ENCODE results near the gene CHRNA3. TPM values are rescaled to one million over a fixed set of nuclear protein-coding genes. Genes with fewer than 3 reads are reported as not detected.
"Not testable (repeated sequence)": the region's sequence is repeated elsewhere in the genome, so short reads cannot be mapped to it uniquely, and the experiment has no call there.

The CHRNA3 gene
- total and polyA plus RNA-seq, 5 donors from 2014 or later = 0.13 to 0.52 TPM; not detected in 3

DNA sequence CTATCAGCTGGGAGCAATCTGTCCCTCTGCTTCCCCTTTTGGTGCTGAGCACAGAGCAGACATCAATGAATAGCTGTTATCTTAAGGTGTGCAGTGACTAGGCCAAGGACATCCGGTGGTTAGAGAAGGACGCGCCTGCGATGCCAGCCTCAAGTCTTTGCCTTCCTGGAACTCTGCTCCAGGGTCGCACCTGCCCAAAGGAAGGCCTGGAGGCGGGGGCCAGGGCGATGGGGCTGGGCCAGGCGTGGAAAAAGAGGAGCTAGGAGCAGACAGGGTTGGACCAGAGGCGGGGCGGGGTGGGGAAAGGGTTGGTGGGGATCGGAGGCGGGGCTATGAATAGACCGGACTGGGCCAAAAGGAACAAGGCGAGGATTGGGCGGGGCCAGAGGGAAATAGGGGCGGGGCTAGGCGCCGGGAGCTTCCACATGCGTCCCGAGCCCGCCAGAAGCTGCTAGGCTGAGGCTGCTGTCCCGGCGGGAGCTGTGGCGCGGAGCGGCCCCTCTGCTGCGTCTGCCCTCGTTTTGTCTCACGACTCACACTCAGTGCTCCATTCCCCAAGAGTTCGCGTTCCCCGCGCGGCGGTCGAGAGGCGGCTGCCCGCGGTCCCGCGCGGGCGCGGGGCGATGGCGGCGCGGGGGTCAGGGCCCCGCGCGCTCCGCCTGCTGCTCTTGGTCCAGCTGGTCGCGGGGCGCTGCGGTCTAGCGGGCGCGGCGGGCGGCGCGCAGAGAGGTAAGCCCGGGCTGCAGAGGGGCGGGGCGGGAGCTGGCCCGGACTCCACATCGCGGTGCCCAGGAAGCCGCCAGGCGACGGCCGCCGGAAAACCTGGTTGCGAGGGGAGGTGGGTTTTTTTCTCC, 55.5 kb downstream of the CHRNA3 start, which contains the start of gene CHRNA5:
TSS of gene CHRNA5 (plus strand) at position 424 of the 854 bp plus-strand sequence. CDS start at position 624, 200 bp downstream.
- H3K27ac ChIP-seq (ENCODE audit: insufficient read depth, low read length, poor library complexity, severe bottlenecking) = no peak within 1 kb of the TSS

GRCh38 chr15:78564743-78565096, 56.1 kb downstream of the CHRNA3 start:
- peak overlapping the region; percentile 81 to 97 (median 90) for H3K4me3 Mint-ChIP-seq

More for the DNA sequence above, 55.5 kb downstream of the CHRNA3 start, which contains the start of gene CHRNA5:
- H3K27me3 ChIP-seq (ENCODE audit: control insufficient read depth, insufficient read depth, low read length) = no peaks in the 10 kb centered on the region
- H3K27me3 Mint-ChIP-seq = peaks cover 16% of the 10 kb centered on the region
- H3K36me3 ChIP-seq (ENCODE audit: control insufficient read depth, insufficient read depth, low read length) = no peaks in the 10 kb centered on the region
- peak within 1 kb of the TSS; percentile 81 to 97 (median 90) for H3K4me3 Mint-ChIP-seq
- peaks cover 19% of the 10 kb centered on the region for H3K4me1 ChIP-seq (ENCODE audit: control insufficient read depth, insufficient read depth, low read length, poor library complexity, severe bottlenecking)
- H3K9me3 Mint-ChIP-seq = no peaks in the 10 kb centered on the region
- H3K4me3 ChIP-seq (ENCODE audit: low read depth, low read length) = peak within 1 kb of the TSS; percentile 87
- ATAC-seq (ENCODE audit: low read depth in 2 of 2) (peak; percentile 65 to 75), DNase-seq (peak; percentile 36 to 69 (median 66))
- H3K4me1 Mint-ChIP-seq = peaks cover 6 to 24% (median 18%) of the 10 kb centered on the region in 4 donors
- peak within 1 kb of the TSS; percentile 57 to 84 (median 78) for H3K27ac Mint-ChIP-seq
- H3K36me3 Mint-ChIP-seq = no peaks in the 10 kb centered on the region
- H3K9me3 ChIP-seq (ENCODE audit: control insufficient read depth in 2 of 2, low read length in 2 of 2) = no peaks in the 10 kb centered on the region

GRCh38 chr15:78563092-78563491, 57.7 kb downstream of the CHRNA3 start:
- H3K4me1 ChIP-seq (ENCODE audit: control insufficient read depth, insufficient read depth, low read length, poor library complexity, severe bottlenecking) = peaks cover 19% of the 10 kb centered on the region
- H3K9me3 ChIP-seq (ENCODE audit: control insufficient read depth in 2 of 2, low read length in 2 of 2) = no peaks in the 10 kb centered on the region
- ATAC-seq (ENCODE audit: low read depth in 2 of 2) (no peak), DNase-seq (no peak)
- Mint-ChIP-seq H3K36me3 (no peaks in the 10 kb centered on the region), H3K9me3 (no peaks in the 10 kb centered on the region), H3K4me1 (peaks cover 6 to 24% (median 18%) of the 10 kb centered on the region in 4 donors), H3K27ac (peak overlapping the region in 2 of 3 donors; percentile 8 to 62), H3K27me3 (peaks cover 19% of the 10 kb centered on the region), H3K4me3 (peak overlapping the region in 1 of 4 donors; percentile 85)
- no peak overlapping the region for H3K4me3 ChIP-seq (ENCODE audit: low read depth, low read length)
- H3K27ac ChIP-seq (ENCODE audit: insufficient read depth, low read length, poor library complexity, severe bottlenecking) = no peak overlapping the region
- H3K36me3 ChIP-seq (ENCODE audit: control insufficient read depth, insufficient read depth, low read length) = no peaks in the 10 kb centered on the region
- peaks cover 3% of the 10 kb centered on the region for H3K27me3 ChIP-seq (ENCODE audit: control insufficient read depth, insufficient read depth, low read length)

More at GRCh38 chr15:78564743-78565096, 56.1 kb downstream of the CHRNA3 start:
- peak overlapping the region in 2 of 3 donors; percentile 78 to 84 for H3K27ac Mint-ChIP-seq
- Histone ChIP-seq H3K4me3 (ENCODE audit: low read depth, low read length) (peak overlapping the region; percentile 41), H3K36me3 (ENCODE audit: control insufficient read depth, insufficient read depth, low read length) (no peaks in the 10 kb centered on the region), H3K9me3 (ENCODE audit: control insufficient read depth in 2 of 2, low read length in 2 of 2) (no peaks in the 10 kb centered on the region), H3K4me1 (ENCODE audit: control insufficient read depth, insufficient read depth, low read length, poor library complexity, severe bottlenecking) (peaks cover 19% of the 10 kb centered on the region), H3K27ac (ENCODE audit: insufficient read depth, low read length, poor library complexity, severe bottlenecking) (no peak overlapping the region), H3K27me3 (ENCODE audit: control insufficient read depth, insufficient read depth, low read length) (no peaks in the 10 kb centered on the region)
- H3K36me3 Mint-ChIP-seq = no peaks in the 10 kb centered on the region
- peaks cover 16% of the 10 kb centered on the region for H3K27me3 Mint-ChIP-seq
- no peak for ATAC-seq (ENCODE audit: low read depth in 2 of 2)
- DNase-seq = no peak
- no peaks in the 10 kb centered on the region for H3K9me3 Mint-ChIP-seq
- H3K4me1 Mint-ChIP-seq = peaks cover 6 to 24% (median 18%) of the 10 kb centered on the region in 4 donors

- Mint-ChIP-seq H3K36me3 (no peaks in the 10 kb centered on the region), H3K27me3 (peaks cover 24% of the 10 kb centered on the region), H3K27ac (no peak overlapping the region), H3K9me3 (no peaks in the 10 kb centered on the region), H3K4me1 (peaks cover 4 to 21% (median 13%) of the 10 kb centered on the region in 4 donors), H3K4me3 (peak overlapping the region in 1 of 4 donors; percentile 64)
- no peak overlapping the region for H3K4me3 ChIP-seq (ENCODE audit: low read depth, low read length)
- peaks cover 3% of the 10 kb centered on the region for H3K27me3 ChIP-seq (ENCODE audit: control insufficient read depth, insufficient read depth, low read length)
- DNase-seq (no peak), ATAC-seq (ENCODE audit: low read depth in 2 of 2) (no peak)
- no peak overlapping the region for H3K27ac ChIP-seq (ENCODE audit: insufficient read depth, low read length, poor library complexity, severe bottlenecking)
- no peaks in the 10 kb centered on the region for H3K36me3 ChIP-seq (ENCODE audit: control insufficient read depth, insufficient read depth, low read length)
- H3K4me1 ChIP-seq (ENCODE audit: control insufficient read depth, insufficient read depth, low read length, poor library complexity, severe bottlenecking) = peaks cover 18% of the 10 kb centered on the region
- H3K9me3 ChIP-seq (ENCODE audit: control insufficient read depth in 2 of 2, low read length in 2 of 2) = no peaks in the 10 kb centered on the region
Measured at GRCh38 chr15:78561490-78561889, 59.3 kb downstream of the CHRNA3 start.

- not testable (repeated sequence) for H3K4me3 Mint-ChIP-seq; H3K36me3 Mint-ChIP-seq; H3K4me1 ChIP-seq (ENCODE audit: control insufficient read depth, insufficient read depth, low read length, poor library complexity, severe bottlenecking); H3K9me3 ChIP-seq (ENCODE audit: control insufficient read depth in 2 of 2, low read length in 2 of 2); DNase-seq; H3K9me3 Mint-ChIP-seq; H3K27me3 ChIP-seq (ENCODE audit: control insufficient read depth, insufficient read depth, low read length); H3K27ac ChIP-seq (ENCODE audit: insufficient read depth, low read length, poor library complexity, severe bottlenecking); H3K4me3 ChIP-seq (ENCODE audit: low read depth, low read length); ATAC-seq (ENCODE audit: low read depth in 2 of 2); H3K36me3 ChIP-seq (ENCODE audit: control insufficient read depth, insufficient read depth, low read length); H3K27ac Mint-ChIP-seq
- Mint-ChIP-seq H3K27me3 (peaks cover 24% of the 10 kb centered on the region), H3K4me1 (peaks cover 0 to 12% (median 7%) of the 10 kb centered on the region in 4 donors)
Measured at GRCh38 chr15:78560201-78560600, 60.6 kb downstream of the CHRNA3 start.

DNA sequence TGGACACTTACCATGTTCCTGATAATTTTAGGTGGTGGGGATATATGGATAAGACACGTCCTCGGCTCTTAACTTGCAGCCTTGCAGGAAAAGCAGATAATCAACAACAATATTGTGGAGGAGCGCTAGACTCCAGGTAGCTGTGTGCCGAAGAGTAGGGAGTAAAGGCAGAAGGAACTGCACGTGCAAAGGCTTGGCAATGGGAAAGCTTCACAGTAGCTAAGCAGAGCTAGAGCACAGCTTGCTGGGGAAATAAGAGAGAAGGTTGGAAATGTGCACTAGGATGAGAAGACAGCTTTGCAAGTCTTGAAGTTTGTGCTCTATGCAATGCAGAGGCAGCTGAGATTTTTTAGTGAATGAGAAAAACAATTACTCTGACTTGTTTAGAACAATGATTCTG, 68.2 kb downstream of the CHRNA3 start:
- H3K9me3 ChIP-seq (ENCODE audit: control insufficient read depth in 2 of 2, low read length in 2 of 2) = no peaks in the 10 kb centered on the region
- no peak overlapping the region for H3K4me3 ChIP-seq (ENCODE audit: low read depth, low read length)
- peaks cover 34% of the 10 kb centered on the region for H3K36me3 ChIP-seq (ENCODE audit: control insufficient read depth, insufficient read depth, low read length)
- DNase-seq (no peak), ATAC-seq (ENCODE audit: low read depth in 2 of 2) (no peak)
- no peaks in the 10 kb centered on the region for H3K27me3 Mint-ChIP-seq
- peak overlapping the region in 1 of 3 donors; percentile 92 for H3K27ac Mint-ChIP-seq
- H3K9me3 Mint-ChIP-seq = no peaks in the 10 kb centered on the region
- H3K27me3 ChIP-seq (ENCODE audit: control insufficient read depth, insufficient read depth, low read length) = no peaks in the 10 kb centered on the region
- no peak overlapping the region for H3K27ac ChIP-seq (ENCODE audit: insufficient read depth, low read length, poor library complexity, severe bottlenecking)
- H3K4me3 Mint-ChIP-seq = no peak overlapping the region
- peaks cover 0 to 2% (median 0%) of the 10 kb centered on the region in 4 donors for H3K4me1 Mint-ChIP-seq
- H3K36me3 Mint-ChIP-seq = peaks cover 28% of the 10 kb centered on the region
- H3K4me1 ChIP-seq (ENCODE audit: control insufficient read depth, insufficient read depth, low read length, poor library complexity, severe bottlenecking) = no peaks in the 10 kb centered on the region

DNA sequence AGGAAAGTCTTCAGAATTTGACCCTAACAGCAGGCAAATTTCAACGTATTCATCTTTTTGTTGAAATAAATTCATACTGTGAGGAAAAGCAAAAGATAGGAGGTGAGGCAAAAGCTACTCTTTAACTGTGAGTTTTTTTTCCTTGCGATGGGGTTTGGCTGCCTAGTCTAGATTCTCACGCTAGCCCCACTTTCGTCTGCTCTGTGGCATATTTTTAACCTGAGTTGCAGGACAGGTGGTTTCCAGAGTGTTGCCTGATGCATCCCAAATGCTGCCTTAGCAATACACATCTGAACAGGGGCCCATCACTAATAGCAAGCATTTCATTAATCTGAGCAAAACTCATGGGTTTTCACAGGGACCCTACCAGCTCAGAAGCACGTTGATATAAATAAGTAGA, 68.9 kb downstream of the CHRNA3 start:
- Mint-ChIP-seq H3K4me3 (no peak overlapping the region), H3K27ac (no peak overlapping the region)

More for the DNA sequence above, 68.9 kb downstream of the CHRNA3 start:
- no peak for ATAC-seq (ENCODE audit: low read depth in 2 of 2)
- DNase-seq = no peak
- Histone ChIP-seq H3K27ac (ENCODE audit: insufficient read depth, low read length, poor library complexity, severe bottlenecking) (no peak overlapping the region), H3K27me3 (ENCODE audit: control insufficient read depth, insufficient read depth, low read length) (no peaks in the 10 kb centered on the region), H3K9me3 (ENCODE audit: control insufficient read depth in 2 of 2, low read length in 2 of 2) (no peaks in the 10 kb centered on the region), H3K4me1 (ENCODE audit: control insufficient read depth, insufficient read depth, low read length, poor library complexity, severe bottlenecking) (no peaks in the 10 kb centered on the region), H3K36me3 (ENCODE audit: control insufficient read depth, insufficient read depth, low read length) (peaks cover 41% of the 10 kb centered on the region), H3K4me3 (ENCODE audit: low read depth, low read length) (no peak overlapping the region)
- H3K36me3 Mint-ChIP-seq = peaks cover 28% of the 10 kb centered on the region
- peaks cover 0 to 2% (median 0%) of the 10 kb centered on the region in 4 donors for H3K4me1 Mint-ChIP-seq
- H3K27me3 Mint-ChIP-seq = no peaks in the 10 kb centered on the region
- H3K9me3 Mint-ChIP-seq = no peaks in the 10 kb centered on the region

All from CD4-positive, CD25-positive, alpha-beta regulatory T cell (primary cell).